HepG2 (cell line): Measurements from ENCODE around the gene MYCBP2. TPM values are rescaled to one million over a fixed set of nuclear protein-coding genes. Genes with fewer than 3 reads are reported as not detected.

Experiments used
- ATAC-seq: fragments of 200-7000 bp; cut with Tn5 transposase; 3 replicates; pipeline ENCODE4 v1.9.1; 2020; ENCODE audit warnings: mild to moderate bottlenecking, moderate library complexity
- BruUV-seq: library from RNA; stranded (reverse); fragments of 400-500 nt; replicated peaks from 2 replicates; lab custom pipeline; 2021; lab: Mats Ljungman, UMichigan
- CTCF ChIA-PET: fragments of 300-600 bp; formaldehyde crosslinking; extraction: SDS; loops from one replicate; lab custom pipeline; 2021; ENCODE audit warnings: low total read pairs, inconsistent platforms, low intra/inter-chr PET ratio; lab: Yijun Ruan, JAX
- POLR2A ChIA-PET: fragments of 350-600 bp; sonication (Branson Sonifier 250); formaldehyde crosslinking; loops from one replicate; lab custom pipeline; 2020; ENCODE audit warnings: antibody characterized with exemption, inconsistent platforms; lab: Yijun Ruan, JAX
- DNase-seq: peaks from one replicate; pipeline ENCODE4 v3.0.0-alpha.2; 2015; ENCODE audit warnings: low spot score
- FAIRE-seq: peaks from 3 replicates; lab custom pipeline; 2011; peaks lifted over from hg19 to GRCh38; lab: Jason Lieb, UNC
- H2AFZ ChIP-seq: one replicate; pipeline ENCODE4 v1.6.1; 2011; ENCODE audit warnings: low read length, inconsistent platforms
- H3K27ac ChIP-seq: fragments of 300-600 bp; 3 replicates; pipeline ENCODE4 v1.8.0; 2011; ENCODE audit warnings: mixed run types, mild to moderate bottlenecking, mixed read lengths, low read length, inconsistent platforms; ENCODE audit not compliant: insufficient read depth; ENCODE audit errors: extremely low read length
- H3K27me3 ChIP-seq, 2 experiments: fragments of 200-600 bp in 1 of 2; 2 replicates in 1 of 2; 3 replicates in 1 of 2; pipeline versions ENCODE4 v1.6.0 to v1.8.0; 2011; ENCODE audit warnings: low read length in 2 of 2, mild to moderate bottlenecking in 2 of 2, moderate library complexity in 2 of 2, inconsistent platforms in 1 of 2; ENCODE audit not compliant: insufficient read depth in 2 of 2, control insufficient read depth in 1 of 2
- H3K36me3 ChIP-seq, 2 experiments: fragments of 200-600 bp in 1 of 2; replicated peaks in 1 of 2; 2 replicates in 1 of 2; 3 replicates in 1 of 2; pipeline versions ENCODE4 v1.5.1 to v1.8.0; 2011; ENCODE audit warnings: low read length in 2 of 2, inconsistent platforms in 1 of 2; ENCODE audit not compliant: insufficient read depth in 2 of 2, control insufficient read depth in 1 of 2
- H3K4me1 ChIP-seq: 2 replicates; pipeline ENCODE4 v1.5.1; 2012; ENCODE audit warnings: low read length, inconsistent platforms; ENCODE audit not compliant: insufficient read depth
- H3K4me2 ChIP-seq: 2 replicates; pipeline ENCODE4 v1.6.0; 2011; ENCODE audit warnings: low read depth, low read length, inconsistent platforms
- H3K4me3 ChIP-seq, 3 experiments: fragments of 200-600 bp in 1 of 3; sonication (generic), shearing (Covaris generic) in 1 of 3; replicated peaks in 1 of 3; 2 replicates each; pipeline ENCODE4 v1.5.1; 2011 to 2016; ENCODE audit warnings: low read length in 3 of 3, inconsistent platforms in 2 of 3, low read depth in 2 of 3, mild to moderate bottlenecking in 2 of 3, control low read depth in 1 of 3, mixed read lengths in 1 of 3; ENCODE audit not compliant: insufficient read depth in 1 of 3
- H3K79me2 ChIP-seq: one replicate; pipeline ENCODE4 v1.6.1; 2011; ENCODE audit warnings: low read length, inconsistent platforms; ENCODE audit not compliant: insufficient read depth
- H3K9ac ChIP-seq: 2 replicates; pipeline ENCODE4 v1.6.0; 2011; ENCODE audit warnings: mild to moderate bottlenecking, low read depth, low read length, inconsistent platforms; ENCODE audit not compliant: insufficient read depth
- H3K9me3 ChIP-seq: 2 replicates; pipeline ENCODE4 v1.5.1; 2012; ENCODE audit warnings: mild to moderate bottlenecking, low read length
- H4K20me1 ChIP-seq: 2 replicates; pipeline ENCODE4 v1.6.0; 2011; ENCODE audit warnings: inconsistent platforms, mild to moderate bottlenecking, low read length, moderate library complexity; ENCODE audit not compliant: insufficient read depth
- AHR ChIP-seq: IDR thresholded peaks from 2 replicates; pipeline ENCODE4 v1.6.1; 2018; ENCODE audit warnings: missing genetic modification reagents, missing compliant biosample characterization
- FOXC1 ChIP-seq: sonication (generic); formaldehyde crosslinking; IDR thresholded peaks from 2 replicates; pipeline ENCODE4 v1.8.0; 2022; ENCODE audit warnings: mild to moderate bottlenecking, missing genetic modification reagents, borderline replicate concordance
- KDM1A ChIP-seq: IDR thresholded peaks from 2 replicates; pipeline ENCODE4 v1.6.1; 2016; ENCODE audit warnings: missing compliant biosample characterization
- SP4 ChIP-seq: sonication (generic); formaldehyde crosslinking; IDR thresholded peaks from 2 replicates; pipeline ENCODE4 v1.8.1; 2023; ENCODE audit warnings: mild to moderate bottlenecking, missing genetic modification reagents
- YEATS4 ChIP-seq: sonication (generic); formaldehyde crosslinking; IDR thresholded peaks from 2 replicates; pipeline ENCODE4 v1.4.0; 2020; ENCODE audit warnings: missing genetic modification reagents, borderline replicate concordance
- ZNF225 ChIP-seq: sonication (generic); formaldehyde crosslinking; IDR thresholded peaks from 2 replicates; pipeline ENCODE4 v1.4.0; 2020; ENCODE audit warnings: mild to moderate bottlenecking, missing genetic modification reagents
- ZNF484 ChIP-seq: sonication (generic); formaldehyde crosslinking; IDR thresholded peaks from 2 replicates; pipeline ENCODE4 v1.5.1; 2020; ENCODE audit warnings: mild to moderate bottlenecking, low read depth, missing genetic modification reagents, borderline replicate concordance
- ZNF543 ChIP-seq: sonication (generic); formaldehyde crosslinking; IDR thresholded peaks from 2 replicates; pipeline ENCODE4 v1.4.0; 2020; ENCODE audit warnings: mild to moderate bottlenecking, missing genetic modification reagents
- WGBS: methylation state at CpG from one replicate; pipeline ENCODE4 v1.1.6; 2017; ENCODE audit warnings: low lambda C conversion rate; 5-methylcytosine and 5-hydroxymethylcytosine counted together
- in situ Hi-C: cut with HindIII; loops from 2 replicates; pipeline ENCODE4 v1.10.0; 2017; ENCODE audit warnings: low pct_unique_long_range_greater_than_20kb; ENCODE audit not compliant: extremely low pct_ligation_motif_present
- intact Hi-C: fragments of 100-400 bp; cut with micrococcal nuclease; formaldehyde crosslinking; loops from one replicate; pipeline ENCODE4 v1.10.0; 2022; ENCODE audit not compliant: unreplicated experiment
- polyA plus RNA-seq, 8 experiments: library from polyadenylated mRNA; depleted of rRNA in 3 of 8; stranded (reverse) in 7 of 8; unstranded in 1 of 8; fragments of >200 nt; fragmentation: Illumina TruSeq in 4 of 8; extraction: Trizol in 4 of 8; gene quantifications; 2 replicates each; pipeline versions ENCODE4 v1.2.1 to v1.2.3, GENCODE V29; 2011 to 2016; ENCODE audit warnings: low read depth in 4 of 8, missing spikeins in 1 of 8, mixed read lengths in 1 of 8; ENCODE audit not compliant: insufficient read depth in 1 of 8
- total RNA-seq, 5 experiments: library from RNA; depleted of rRNA; stranded (reverse); fragments of >200 nt; fragmentation: Illumina TruSeq; extraction: Trizol; gene quantifications; 2 replicates each; pipeline ENCODE4 v1.2.3, GENCODE V29; 2016; ENCODE audit warnings: low read depth in 1 of 5
- TF ChIP-seq, protein P1 (sequence below): sonication (generic); formaldehyde crosslinking; IDR thresholded peaks from 2 replicates; pipeline ENCODE4 v1.9.0; 2021; ENCODE audit warnings: missing genetic modification reagents, borderline replicate concordance
- TF ChIP-seq, protein P2 (sequence below): sonication (generic); formaldehyde crosslinking; IDR thresholded peaks from one replicate; pipeline ENCODE4 v1.5.1; 2020; ENCODE audit warnings: mild to moderate bottlenecking, missing genetic modification reagents; ENCODE audit errors: not compliant biosample characterization

Gene MYCBP2
- total and polyA plus RNA-seq, 2 of the 13 experiments (the other 11 are each of a cell fraction or from before 2014, with no cell fraction given): 16.3 to 35.3 TPM

DNA sequence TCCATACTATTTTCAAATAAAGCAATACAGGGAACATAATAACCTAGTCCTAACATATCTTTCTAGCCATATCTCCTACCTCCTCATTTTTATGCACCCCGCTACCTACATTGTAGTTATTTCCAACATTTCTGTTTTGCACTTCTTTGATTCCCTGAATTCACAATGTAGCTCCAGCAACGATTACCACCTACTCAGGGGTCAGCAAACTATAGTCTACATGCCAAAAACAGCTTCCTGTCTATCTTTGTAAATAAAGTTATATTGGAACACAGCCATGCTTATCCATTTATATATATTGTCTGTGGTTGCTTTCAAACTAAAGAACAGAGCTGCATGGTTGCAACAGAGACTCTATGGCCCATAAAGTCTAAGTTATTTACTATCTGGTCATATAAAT is 16.7 kb downstream of the MYCBP2 start (continued):
- TF ChIP-seq, protein P1, sequence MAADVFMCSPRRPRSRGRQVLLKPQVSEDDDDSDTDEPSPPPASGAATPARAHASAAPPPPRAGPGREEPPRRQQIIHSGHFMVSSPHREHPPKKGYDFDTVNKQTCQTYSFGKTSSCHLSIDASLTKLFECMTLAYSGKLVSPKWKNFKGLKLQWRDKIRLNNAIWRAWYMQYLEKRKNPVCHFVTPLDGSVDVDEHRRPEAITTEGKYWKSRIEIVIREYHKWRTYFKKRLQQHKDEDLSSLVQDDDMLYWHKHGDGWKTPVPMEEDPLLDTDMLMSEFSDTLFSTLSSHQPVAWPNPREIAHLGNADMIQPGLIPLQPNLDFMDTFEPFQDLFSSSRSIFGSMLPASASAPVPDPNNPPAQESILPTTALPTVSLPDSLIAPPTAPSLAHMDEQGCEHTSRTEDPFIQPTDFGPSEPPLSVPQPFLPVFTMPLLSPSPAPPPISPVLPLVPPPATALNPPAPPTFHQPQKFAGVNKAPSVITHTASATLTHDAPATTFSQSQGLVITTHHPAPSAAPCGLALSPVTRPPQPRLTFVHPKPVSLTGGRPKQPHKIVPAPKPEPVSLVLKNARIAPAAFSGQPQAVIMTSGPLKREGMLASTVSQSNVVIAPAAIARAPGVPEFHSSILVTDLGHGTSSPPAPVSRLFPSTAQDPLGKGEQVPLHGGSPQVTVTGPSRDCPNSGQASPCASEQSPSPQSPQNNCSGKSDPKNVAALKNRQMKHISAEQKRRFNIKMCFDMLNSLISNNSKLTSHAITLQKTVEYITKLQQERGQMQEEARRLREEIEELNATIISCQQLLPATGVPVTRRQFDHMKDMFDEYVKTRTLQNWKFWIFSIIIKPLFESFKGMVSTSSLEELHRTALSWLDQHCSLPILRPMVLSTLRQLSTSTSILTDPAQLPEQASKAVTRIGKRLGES (CRISPR knock-in tag): no peak

DNA sequence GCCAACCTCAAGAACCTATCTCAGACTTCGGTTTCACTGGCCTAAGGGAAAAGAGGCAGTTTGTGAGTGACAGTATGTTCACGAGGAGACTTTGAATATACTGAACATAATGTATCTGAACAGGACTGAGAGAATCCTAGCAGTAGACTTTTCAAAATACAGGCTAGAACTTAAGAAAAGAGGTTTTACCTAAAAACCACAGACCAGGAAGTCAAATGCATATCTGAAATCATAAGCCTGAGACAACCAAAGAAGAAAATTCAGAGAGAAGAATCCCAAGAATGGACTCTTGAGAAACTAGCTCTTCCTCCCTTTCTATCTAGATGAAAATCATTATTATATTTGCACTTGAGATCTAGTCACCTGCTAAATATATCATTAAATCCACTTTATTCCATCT is 17.6 kb downstream of the MYCBP2 start:
- Histone ChIP-seq H2AFZ (no peak overlapping the region), H3K4me3 (no peak overlapping the region), H3K4me2 (no peak overlapping the region), H3K27ac (no peak overlapping the region), H3K4me1 (peaks cover 19% of the 10 kb centered on the region), H4K20me1 (0 out of 2 replicates have a peak, but pooled peaks cover 4% of the 10 kb centered on the region), H3K36me3 (no peaks in the 10 kb centered on the region), H3K9ac (no peak overlapping the region), H3K79me2 (peaks cover 71% of the 10 kb centered on the region), H3K9me3 (no peaks in the 10 kb centered on the region), H3K27me3 (no peaks in the 10 kb centered on the region)
- ChIA-PET CTCF (no interaction called here), POLR2A (no interaction called here)
- ATAC-seq: no peak
- 96% methylated on average over 2 of the region's 2 CpGs for WGBS
- in situ Hi-C loops (no loop called here), intact Hi-C loops (no loop called here)
- no peak for FAIRE-seq
- no peak for DNase-seq
- BruUV-seq: no TSS peak
- TF ChIP-seq FOXC1 (no peak), SP4 (CRISPR knock-in tag) (no peak), ZNF225 (CRISPR knock-in tag) (no peak), ZNF543 (CRISPR knock-in tag) (no peak), YEATS4 (CRISPR knock-in tag) (no peak), AHR (CRISPR knock-in tag) (no peak), KDM1A (no peak), ZNF484 (CRISPR knock-in tag) (no peak)
- TF ChIP-seq, protein P2, sequence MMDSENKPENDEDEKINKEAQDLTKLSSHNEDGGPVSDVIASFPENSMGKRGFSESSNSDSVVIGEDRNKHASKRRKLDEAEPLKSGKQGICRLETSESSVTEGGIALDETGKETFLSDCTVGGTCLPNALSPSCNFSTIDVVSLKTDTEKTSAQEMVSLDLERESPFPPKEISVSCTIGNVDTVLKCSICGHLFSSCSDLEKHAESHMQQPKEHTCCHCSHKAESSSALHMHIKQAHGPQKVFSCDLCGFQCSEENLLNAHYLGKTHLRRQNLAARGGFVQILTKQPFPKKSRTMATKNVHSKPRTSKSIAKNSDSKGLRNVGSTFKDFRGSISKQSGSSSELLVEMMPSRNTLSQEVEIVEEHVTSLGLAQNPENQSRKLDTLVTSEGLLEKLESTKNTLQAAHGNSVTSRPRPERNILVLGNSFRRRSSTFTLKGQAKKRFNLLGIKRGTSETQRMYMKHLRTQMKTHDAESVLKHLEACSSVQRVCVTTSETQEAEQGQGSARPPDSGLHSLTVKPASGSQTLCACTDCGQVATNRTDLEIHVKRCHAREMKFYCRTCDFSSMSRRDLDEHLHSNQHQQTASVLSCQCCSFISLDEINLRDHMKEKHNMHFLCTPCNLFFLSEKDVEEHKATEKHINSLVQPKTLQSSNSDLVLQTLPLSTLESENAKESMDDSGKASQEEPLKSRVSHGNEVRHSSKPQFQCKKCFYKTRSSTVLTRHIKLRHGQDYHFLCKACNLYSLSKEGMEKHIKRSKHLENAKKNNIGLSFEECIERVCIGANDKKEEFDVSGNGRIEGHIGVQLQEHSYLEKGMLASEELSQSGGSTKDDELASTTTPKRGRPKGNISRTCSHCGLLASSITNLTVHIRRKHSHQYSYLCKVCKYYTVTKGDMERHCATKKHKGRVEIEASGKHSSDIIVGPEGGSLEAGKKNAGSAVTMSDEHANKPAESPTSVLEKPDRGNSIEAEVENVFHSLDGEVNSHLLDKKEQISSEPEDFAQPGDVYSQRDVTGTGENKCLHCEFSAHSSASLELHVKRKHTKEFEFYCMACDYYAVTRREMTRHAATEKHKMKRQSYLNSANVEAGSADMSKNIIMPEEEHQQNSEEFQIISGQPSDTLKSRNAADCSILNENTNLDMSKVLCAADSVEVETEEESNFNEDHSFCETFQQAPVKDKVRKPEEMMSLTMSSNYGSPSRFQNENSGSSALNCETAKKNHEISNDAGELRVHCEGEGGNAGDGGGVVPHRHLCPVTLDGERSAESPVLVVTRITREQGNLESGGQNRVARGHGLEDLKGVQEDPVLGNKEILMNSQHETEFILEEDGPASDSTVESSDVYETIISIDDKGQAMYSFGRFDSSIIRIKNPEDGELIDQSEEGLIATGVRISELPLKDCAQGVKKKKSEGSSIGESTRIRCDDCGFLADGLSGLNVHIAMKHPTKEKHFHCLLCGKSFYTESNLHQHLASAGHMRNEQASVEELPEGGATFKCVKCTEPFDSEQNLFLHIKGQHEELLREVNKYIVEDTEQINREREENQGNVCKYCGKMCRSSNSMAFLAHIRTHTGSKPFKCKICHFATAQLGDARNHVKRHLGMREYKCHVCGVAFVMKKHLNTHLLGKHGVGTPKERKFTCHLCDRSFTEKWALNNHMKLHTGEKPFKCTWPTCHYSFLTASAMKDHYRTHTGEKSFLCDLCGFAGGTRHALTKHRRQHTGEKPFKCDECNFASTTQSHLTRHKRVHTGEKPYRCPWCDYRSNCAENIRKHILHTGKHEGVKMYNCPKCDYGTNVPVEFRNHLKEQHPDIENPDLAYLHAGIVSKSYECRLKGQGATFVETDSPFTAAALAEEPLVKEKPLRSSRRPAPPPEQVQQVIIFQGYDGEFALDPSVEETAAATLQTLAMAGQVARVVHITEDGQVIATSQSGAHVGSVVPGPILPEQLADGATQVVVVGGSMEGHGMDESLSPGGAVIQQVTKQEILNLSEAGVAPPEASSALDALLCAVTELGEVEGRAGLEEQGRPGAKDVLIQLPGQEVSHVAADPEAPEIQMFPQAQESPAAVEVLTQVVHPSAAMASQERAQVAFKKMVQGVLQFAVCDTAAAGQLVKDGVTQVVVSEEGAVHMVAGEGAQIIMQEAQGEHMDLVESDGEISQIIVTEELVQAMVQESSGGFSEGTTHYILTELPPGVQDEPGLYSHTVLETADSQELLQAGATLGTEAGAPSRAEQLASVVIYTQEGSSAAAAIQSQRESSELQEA (CRISPR knock-in tag): no peak
